CD14-positive monocyte (primary cell): ENCODE measurements around the gene INPP5A. TPM values are rescaled to one million over a fixed set of nuclear protein-coding genes. Genes with fewer than 3 reads are reported as not detected.
A peak's percentile ranks its signal among the peaks of the same experiment; 100 is the strongest.

Source experiments
- DNase-seq, 3 donors: peaks; one replicate each; pipeline ENCODE4 v3.0.0-alpha.2; 2011 to 2022
- H2AFZ ChIP-seq: 2 replicates; pipeline ENCODE4 v1.6.0; 2012; ENCODE audit warnings: mild to moderate bottlenecking, low read depth, low read length, inconsistent platforms; ENCODE audit not compliant: insufficient read depth, poor library complexity, severe bottlenecking
- H3K27ac ChIP-seq, 2 donors: 1 replicate in 1 of 2; 2 replicates in 1 of 2; pipeline ENCODE4 v1.5.1; 2012 to 2013; ENCODE audit warnings: low read length in 2 of 2, control low read depth in 1 of 2, inconsistent platforms in 1 of 2, low read depth in 1 of 2, mild to moderate bottlenecking in 1 of 2
- H3K27me3 ChIP-seq, 2 donors: one replicate each; pipeline versions ENCODE4 v1.6.0 to v1.6.1; 2011 to 2013; ENCODE audit warnings: low read length in 2 of 2; ENCODE audit not compliant: control insufficient read depth in 2 of 2, insufficient read depth in 2 of 2
- H3K36me3 ChIP-seq, 2 donors: replicated peaks in 1 of 2; 1 replicate in 1 of 2; 2 replicates in 1 of 2; pipeline versions ENCODE4 v1.5.1 to v1.6.1; 2012 to 2013; ENCODE audit warnings: low read length in 2 of 2, control low read depth in 1 of 2, inconsistent platforms in 1 of 2, mild to moderate bottlenecking in 1 of 2; ENCODE audit not compliant: insufficient read depth in 2 of 2, control insufficient read depth in 1 of 2
- H3K4me1 ChIP-seq, 2 donors: 1 replicate in 1 of 2; 2 replicates in 1 of 2; pipeline versions ENCODE4 v1.5.1 to v1.6.1; 2012 to 2013; ENCODE audit warnings: low read length in 2 of 2, control low read depth in 1 of 2, inconsistent platforms in 1 of 2, mild to moderate bottlenecking in 1 of 2, moderate library complexity in 1 of 2; ENCODE audit not compliant: insufficient read depth in 2 of 2, control insufficient read depth in 1 of 2
- H3K4me2 ChIP-seq: replicated peaks from 2 replicates; pipeline ENCODE3; 2012; ENCODE audit warnings: low read length, moderate library complexity, mild to moderate bottlenecking; ENCODE audit not compliant: poor library complexity, severe bottlenecking; ENCODE audit errors: extremely low read depth
- H3K4me3 ChIP-seq, 3 experiments: fragments of 200-600 bp in 1 of 3; sonication (generic) in 1 of 3; replicated peaks in 1 of 3; 1 replicate in 2 of 3; 2 replicates in 1 of 3; pipeline ENCODE4 v1.5.1; 2011 to 2013; ENCODE audit warnings: low read length in 3 of 3, mild to moderate bottlenecking in 3 of 3, control low read depth in 2 of 3, low read depth in 2 of 3, inconsistent platforms in 1 of 3, moderate library complexity in 1 of 3
- H3K79me2 ChIP-seq: 2 replicates; pipeline ENCODE4 v1.6.0; 2012; ENCODE audit warnings: mild to moderate bottlenecking, control low read depth, inconsistent platforms, low read length, moderate library complexity; ENCODE audit not compliant: insufficient read depth
- H3K9ac ChIP-seq: 2 replicates; pipeline ENCODE4 v1.6.0; 2017; ENCODE audit warnings: low read length, mild to moderate bottlenecking; ENCODE audit not compliant: insufficient read depth, poor library complexity, severe bottlenecking
- H3K9me3 ChIP-seq, 2 donors: replicated peaks in 1 of 2; 1 replicate in 1 of 2; 2 replicates in 1 of 2; pipeline versions ENCODE4 v1.5.1 to v1.6.1; 2012 to 2013; ENCODE audit warnings: low read length in 2 of 2, control low read depth in 1 of 2; ENCODE audit not compliant: control insufficient read depth in 1 of 2, insufficient read depth in 1 of 2
- H4K20me1 ChIP-seq: 2 replicates; pipeline ENCODE4 v1.6.0; 2012; ENCODE audit warnings: mild to moderate bottlenecking, low read length, control low read depth, moderate library complexity; ENCODE audit not compliant: insufficient read depth
- H3K27ac Mint-ChIP-seq, 7 donors: one replicate each; pipeline ENCODE4 v1.8.0; 2020; ENCODE audit warnings: mild to moderate bottlenecking in 7 of 7, mixed read lengths in 7 of 7, moderate library complexity in 6 of 7, inconsistent platforms in 2 of 7
- H3K27me3 Mint-ChIP-seq, 3 donors: one replicate each; pipeline ENCODE4 v1.8.0; 2021 to 2022; ENCODE audit warnings: low read depth in 3 of 3, mild to moderate bottlenecking in 3 of 3, mixed read lengths in 3 of 3, moderate library complexity in 3 of 3, inconsistent platforms in 1 of 3
- H3K36me3 Mint-ChIP-seq, 2 donors: one replicate each; pipeline ENCODE4 v1.8.0; 2020; ENCODE audit warnings: mixed read lengths in 2 of 2, inconsistent platforms in 1 of 2, mild to moderate bottlenecking in 1 of 2
- H3K4me1 Mint-ChIP-seq: one replicate; pipeline ENCODE4 v1.8.0; 2020; ENCODE audit warnings: mild to moderate bottlenecking, mixed read lengths
- H3K4me3 Mint-ChIP-seq, 2 donors: one replicate each; pipeline ENCODE4 v1.8.0; 2020; ENCODE audit warnings: mild to moderate bottlenecking in 2 of 2, mixed read lengths in 2 of 2, moderate library complexity in 1 of 2
- H3K9me3 Mint-ChIP-seq, 7 donors: one replicate each; pipeline ENCODE4 v1.8.0; 2020 to 2022; ENCODE audit warnings: mixed read lengths in 7 of 7, mild to moderate bottlenecking in 6 of 7, moderate library complexity in 6 of 7, inconsistent platforms in 2 of 7
- WGBS: methylation state at CpG from one replicate; pipeline ENCODE4 v1.1.5; 2013; ENCODE audit warnings: missing lambda C conversion rate; ENCODE audit not compliant: insufficient coverage; 5-methylcytosine and 5-hydroxymethylcytosine counted together
- intact Hi-C, 2 donors: fragments of 100-400 bp; cut with micrococcal nuclease; formaldehyde crosslinking; loops; one replicate each; pipeline versions ENCODE4 v1.15.0 to v1.15.1; 2023
- polyA plus RNA-seq, 3 donors: library from polyadenylated mRNA; depleted of rRNA in 1 of 3; unstranded in 2 of 3; stranded (reverse) in 1 of 3; fragments of 300-500 nt in 2 of 3; fragments of >200 nt in 1 of 3; fragmentation: Illumina TruSeq in 2 of 3; gene quantifications; 1 replicate in 2 of 3; 2 replicates in 1 of 3; pipeline ENCODE4 v1.2.3, GENCODE V29; 2012 to 2021
- TF ChIP-seq, protein P1 (sequence below): fragments of 200-600 bp; IDR thresholded peaks from one replicate; pipeline ENCODE4 v1.8.0; 2022; ENCODE audit warnings: antibody characterized with exemption, mild to moderate bottlenecking

Gene INPP5A
- polyA plus RNA-seq, 3 donors, result 0.87 to 17.2 (median 2.9) TPM

DNA sequence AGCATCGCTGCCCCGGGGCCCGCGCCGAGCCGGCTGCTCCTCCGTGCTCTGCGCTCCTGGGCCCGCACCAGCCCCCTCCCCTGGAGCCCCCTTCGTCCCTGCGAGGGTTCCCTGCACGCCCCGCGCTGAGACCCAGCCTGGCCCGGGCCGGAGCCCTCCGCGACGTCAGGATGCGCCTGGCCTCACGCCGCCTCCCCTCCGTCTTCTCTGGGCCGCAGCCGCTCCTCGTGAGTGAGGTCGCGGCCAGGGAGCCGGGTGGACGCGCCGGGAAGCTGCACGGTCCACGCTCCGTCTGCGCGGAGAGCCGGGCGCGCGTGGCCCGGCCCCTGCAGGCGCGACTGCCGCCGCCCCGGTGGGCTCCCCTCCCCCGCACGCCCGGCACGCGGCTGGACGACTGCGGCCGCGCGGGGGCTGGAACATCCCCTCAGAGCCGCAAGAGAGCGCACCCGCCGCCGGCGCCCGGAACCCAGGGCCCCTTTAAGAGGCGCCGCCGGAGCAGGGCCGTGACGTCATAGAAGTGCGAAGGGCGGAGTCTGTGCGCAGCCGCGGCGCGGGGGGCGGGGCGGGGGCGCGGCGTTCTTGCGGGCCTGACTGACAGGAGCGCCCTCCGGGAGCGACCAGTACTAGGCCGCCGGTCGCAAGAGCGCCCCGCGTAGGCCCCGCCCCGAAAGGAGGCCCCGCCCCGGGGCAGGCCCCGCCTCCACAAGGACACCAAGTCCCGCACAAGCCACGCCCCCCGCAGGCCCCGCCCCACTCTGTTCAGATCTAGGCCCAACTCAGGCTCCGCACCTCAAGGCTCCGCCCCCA lies 507 bp upstream of the INPP5A start:
- Histone ChIP-seq H3K27ac (peak overlapping the region in 1 of 2 donors; percentile 70), H3K9me3 (no peaks in the 10 kb centered on the region), H3K79me2 (peaks cover 42% of the 10 kb centered on the region), H3K4me3 (peak overlapping the region; percentile 20 to 74 (median 42)), H3K9ac (peak overlapping the region; percentile 70), H3K27me3 (no peaks in the 10 kb centered on the region), H3K4me2 (peak overlapping the region; percentile 79), H4K20me1 (peaks cover 41% of the 10 kb centered on the region), H3K36me3 (no peaks in the 10 kb centered on the region), H3K4me1 (peaks cover 46 to 58% of the 10 kb centered on the region in 2 donors), H2AFZ (peak overlapping the region; percentile 85)
- WGBS, result under 1% methylated on average over 102 of the region's 102 CpGs
- peaks cover 0 to 4% (median 2%) of the 10 kb centered on the region in 7 donors for H3K9me3 Mint-ChIP-seq
- peak; percentile 99 for DNase-seq
- H3K27ac Mint-ChIP-seq, result peak overlapping the region in 1 of 7 donors; percentile 30
- peaks cover 3 to 10% (median 8%) of the 10 kb centered on the region in 3 donors for H3K27me3 Mint-ChIP-seq
- peaks cover 17 to 34% of the 10 kb centered on the region in 2 donors for H3K36me3 Mint-ChIP-seq
- H3K4me3 Mint-ChIP-seq, result peak overlapping the region; percentile 62 to 72
- TF ChIP-seq, protein P1, sequence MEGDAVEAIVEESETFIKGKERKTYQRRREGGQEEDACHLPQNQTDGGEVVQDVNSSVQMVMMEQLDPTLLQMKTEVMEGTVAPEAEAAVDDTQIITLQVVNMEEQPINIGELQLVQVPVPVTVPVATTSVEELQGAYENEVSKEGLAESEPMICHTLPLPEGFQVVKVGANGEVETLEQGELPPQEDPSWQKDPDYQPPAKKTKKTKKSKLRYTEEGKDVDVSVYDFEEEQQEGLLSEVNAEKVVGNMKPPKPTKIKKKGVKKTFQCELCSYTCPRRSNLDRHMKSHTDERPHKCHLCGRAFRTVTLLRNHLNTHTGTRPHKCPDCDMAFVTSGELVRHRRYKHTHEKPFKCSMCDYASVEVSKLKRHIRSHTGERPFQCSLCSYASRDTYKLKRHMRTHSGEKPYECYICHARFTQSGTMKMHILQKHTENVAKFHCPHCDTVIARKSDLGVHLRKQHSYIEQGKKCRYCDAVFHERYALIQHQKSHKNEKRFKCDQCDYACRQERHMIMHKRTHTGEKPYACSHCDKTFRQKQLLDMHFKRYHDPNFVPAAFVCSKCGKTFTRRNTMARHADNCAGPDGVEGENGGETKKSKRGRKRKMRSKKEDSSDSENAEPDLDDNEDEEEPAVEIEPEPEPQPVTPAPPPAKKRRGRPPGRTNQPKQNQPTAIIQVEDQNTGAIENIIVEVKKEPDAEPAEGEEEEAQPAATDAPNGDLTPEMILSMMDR, result no peak
- peaks cover 54% of the 10 kb centered on the region for H3K4me1 Mint-ChIP-seq
- intact Hi-C loops, result loop anchor here (5.0 to 10.0 kb wide), 9 partner anchors 35 to 232 kb away; partner anchors contain the start of genes LRRC27 (in 1 of the 2) and STK32C (in 1 of the 2)

DNA sequence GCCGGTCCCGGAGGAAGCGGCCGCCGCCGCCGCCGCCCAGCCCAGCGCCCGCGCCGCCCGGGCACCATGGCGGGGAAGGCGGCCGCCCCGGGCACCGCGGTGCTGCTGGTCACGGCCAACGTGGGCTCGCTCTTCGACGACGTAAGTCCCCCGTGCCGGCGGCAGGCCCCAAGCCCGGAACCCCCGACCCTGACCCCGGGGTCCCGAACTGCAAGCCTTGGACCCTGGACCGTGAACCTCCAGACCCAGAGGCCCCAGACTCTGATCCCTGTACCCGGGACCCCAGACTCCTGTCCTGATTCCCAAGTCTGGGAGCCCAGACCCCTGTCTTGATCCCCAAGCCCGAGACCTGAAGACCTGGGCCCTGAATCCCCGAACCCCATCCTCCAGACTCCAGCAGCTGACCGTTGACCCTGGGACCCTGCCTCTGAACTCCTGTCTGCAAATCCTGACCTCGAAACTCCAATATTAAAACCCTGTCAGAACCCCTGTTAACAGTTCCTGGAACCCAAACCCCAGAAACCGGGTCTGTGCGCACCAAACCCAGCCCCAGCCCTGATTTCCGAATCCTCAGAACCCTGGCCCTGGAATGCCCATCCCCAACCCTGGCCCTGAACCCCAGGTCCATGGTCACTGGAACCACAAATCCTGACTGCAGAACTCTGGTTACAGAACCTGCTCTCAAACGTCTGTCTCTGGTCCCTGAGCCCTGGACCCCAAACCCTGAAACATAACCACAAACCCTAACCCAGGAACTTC lies 623 bp downstream of the INPP5A start:
- Histone ChIP-seq H3K79me2 (peaks cover 53% of the 10 kb centered on the region), H3K27ac (peak overlapping the region; percentile 1 to 76), H3K9me3 (no peaks in the 10 kb centered on the region), H3K4me1 (peaks cover 49 to 62% of the 10 kb centered on the region in 2 donors), H3K36me3 (peaks cover 0 to 4% of the 10 kb centered on the region in 2 donors), H3K4me2 (peak overlapping the region; percentile 85), H4K20me1 (peaks cover 52% of the 10 kb centered on the region), H3K27me3 (no peaks in the 10 kb centered on the region), H3K4me3 (peak overlapping the region; percentile 56 to 86 (median 84)), H3K9ac (peak overlapping the region; percentile 81), H2AFZ (no peak overlapping the region)
- H3K36me3 Mint-ChIP-seq, result peaks cover 27 to 43% of the 10 kb centered on the region in 2 donors
- 7% methylated on average over 42 of the region's 42 CpGs for whole genome bisulfite sequencing
- H3K4me1 Mint-ChIP-seq, result peaks cover 61% of the 10 kb centered on the region
- intact Hi-C loops, result loop anchor here (5.0 to 10.0 kb wide), 9 partner anchors 34 to 233 kb away; partner anchors contain the start of genes LRRC27 (in 1 of the 2) and STK32C (in 1 of the 2)
- no peak for DNase-seq
- peaks cover 2 to 11% (median 8%) of the 10 kb centered on the region in 3 donors for H3K27me3 Mint-ChIP-seq
- TF ChIP-seq, protein P1, result no peak
- H3K9me3 Mint-ChIP-seq, result peaks cover 0 to 2% (median 0%) of the 10 kb centered on the region in 7 donors
- H3K27ac Mint-ChIP-seq, result peak overlapping the region; percentile 90 to 97 (median 94)
- H3K4me3 Mint-ChIP-seq, result peak overlapping the region; percentile 97 to 100
